GM12878 (cell line): ENCODE results near the gene OPCML. TPM values are rescaled to one million over a fixed set of nuclear protein-coding genes. Genes with fewer than 3 reads are reported as not detected.

Experiments
- ATAC-seq: fragments of 200-7000 bp; cut with Tn5 transposase; 3 replicates; pipeline ENCODE4 v1.9.1; 2020; ENCODE audit warnings: mild to moderate bottlenecking, moderate library complexity
- BruUV-seq: library from RNA; stranded (reverse); fragments of 400-500 nt; replicated peaks from 2 replicates; lab custom pipeline; 2021; lab: Mats Ljungman, UMichigan
- CTCF ChIA-PET: fragments of 300-600 bp; sonication (Branson Sonifier 250); formaldehyde crosslinking; extraction: SDS; loops from one replicate; lab custom pipeline; 2021; ENCODE audit warnings: inconsistent platforms; lab: Yijun Ruan, JAX
- POLR2A ChIA-PET: fragments of 350-600 bp; formaldehyde crosslinking; extraction: SDS; loops from one replicate; lab custom pipeline; 2021; ENCODE audit warnings: inconsistent platforms; lab: Charles Lee
- RAD21 ChIA-PET: fragments of 300-600 bp; sonication (Branson Sonifier 250); formaldehyde crosslinking; loops from one replicate; lab custom pipeline; 2023; ENCODE audit warnings: antibody characterized with exemption; ENCODE audit not compliant: unreplicated experiment; lab: Charles Lee
- SMC1A ChIA-PET: fragments of 300-600 bp; sonication (Branson Sonifier 250); formaldehyde crosslinking; loops from one replicate; lab custom pipeline; 2023; ENCODE audit not compliant: unreplicated experiment, uncharacterized antibody; lab: Charles Lee
- DNase-seq: peaks from one replicate; pipeline ENCODE4 v3.0.0-alpha.2; 2011; ENCODE audit warnings: low read depth, low spot score
- FAIRE-seq: peaks from 3 replicates; lab custom pipeline; 2011; peaks lifted over from hg19 to GRCh38; lab: Jason Lieb, UNC
- H2AFZ ChIP-seq: 2 replicates; pipeline ENCODE4 v1.6.0; 2011; ENCODE audit warnings: low read depth, low read length, control low read depth; ENCODE audit not compliant: control insufficient read depth
- H3K27ac ChIP-seq: 2 replicates; pipeline ENCODE4 v1.5.1; 2011; ENCODE audit warnings: control low read depth; ENCODE audit not compliant: control insufficient read depth, insufficient read depth
- H3K27me3 ChIP-seq, 2 experiments: replicated peaks in 1 of 2; 2 replicates each; pipeline versions ENCODE4 v1.6.0 to v1.6.1; 2011; ENCODE audit warnings: low read length in 1 of 2; ENCODE audit not compliant: control insufficient read depth in 2 of 2, insufficient read depth in 2 of 2
- H3K36me3 ChIP-seq, 2 experiments: 2 replicates each; pipeline ENCODE4 v1.5.1; 2011; ENCODE audit warnings: low read length in 1 of 2; ENCODE audit not compliant: control insufficient read depth in 2 of 2, insufficient read depth in 2 of 2
- H3K4me1 ChIP-seq: 2 replicates; pipeline ENCODE4 v1.6.1; 2011; ENCODE audit warnings: mild to moderate bottlenecking, low read length, moderate library complexity, mixed read lengths; ENCODE audit not compliant: control insufficient read depth, insufficient read depth
- H3K4me2 ChIP-seq: 2 replicates; pipeline ENCODE4 v1.6.0; 2011; ENCODE audit warnings: control low read depth; ENCODE audit not compliant: control insufficient read depth, insufficient read depth
- H3K4me3 ChIP-seq: fragments of 200-600 bp; sonication (generic); 2 replicates; pipeline ENCODE4 v1.5.1; 2016
- H3K79me2 ChIP-seq: 2 replicates; pipeline ENCODE4 v1.6.0; 2011; ENCODE audit warnings: low read length; ENCODE audit not compliant: control insufficient read depth, insufficient read depth
- H3K9ac ChIP-seq: 2 replicates; pipeline ENCODE4 v1.8.0; 2011; ENCODE audit warnings: low read length, control low read depth, mixed read lengths; ENCODE audit not compliant: control insufficient read depth, insufficient read depth
- H3K9me3 ChIP-seq: replicated peaks from 3 replicates; pipeline ENCODE4 v1.5.1; 2011; ENCODE audit warnings: mild to moderate bottlenecking, low read length; ENCODE audit not compliant: control insufficient read depth, insufficient read depth
- H4K20me1 ChIP-seq: 2 replicates; pipeline ENCODE4 v1.6.0; 2011; ENCODE audit not compliant: control insufficient read depth, insufficient read depth
- BACH1 ChIP-seq: fragments of 450-650 bp; IDR thresholded peaks from 2 replicates; pipeline ENCODE4 v1.6.1; 2017; ENCODE audit warnings: mild to moderate bottlenecking, borderline replicate concordance
- BHLHE40 ChIP-seq, 2 experiments: fragments of 450-650 bp in 1 of 2; IDR thresholded peaks; 2 replicates each; pipeline ENCODE4 v1.6.1; 2011 to 2017; ENCODE audit warnings: low read depth in 2 of 2, borderline replicate concordance in 1 of 2, improper control_type of control experiment in 1 of 2, low read length in 1 of 2, mild to moderate bottlenecking in 1 of 2
- CHD4 ChIP-seq: fragments of 200-600 bp; sonication (generic); IDR thresholded peaks from 2 replicates; pipeline ENCODE4 v1.6.1; 2016; ENCODE audit warnings: mild to moderate bottlenecking
- EED ChIP-seq: sonication (generic); IDR thresholded peaks from 2 replicates; pipeline ENCODE4 v1.6.1; 2016; ENCODE audit warnings: antibody characterized with exemption, low read depth
- ETV6 ChIP-seq, 2 experiments: fragments of 450-650 bp in 1 of 2; IDR thresholded peaks in 1 of 2; conservative IDR thresholded peaks in 1 of 2; 2 replicates each; pipeline ENCODE4 v1.6.1; 2014; ENCODE audit warnings: antibody characterized with exemption in 1 of 2, borderline replicate concordance in 1 of 2, low read depth in 1 of 2, mild to moderate bottlenecking in 1 of 2, moderate library complexity in 1 of 2
- JUNB ChIP-seq: IDR thresholded peaks from 2 replicates; pipeline ENCODE4 v1.6.1; 2016; ENCODE audit warnings: antibody characterized with exemption, mild to moderate bottlenecking
- PAX8 ChIP-seq: fragments of 450-650 bp; IDR thresholded peaks from 2 replicates; pipeline ENCODE4 v1.6.1; 2017; ENCODE audit warnings: mild to moderate bottlenecking, moderate library complexity
- RAD21 ChIP-seq: IDR thresholded peaks from 2 replicates; pipeline ENCODE4 v1.6.1; 2011; ENCODE audit warnings: mild to moderate bottlenecking, low read depth, low read length, moderate library complexity; ENCODE audit not compliant: insufficient read depth
- RUNX3 ChIP-seq: IDR thresholded peaks from 2 replicates; pipeline ENCODE4 v1.6.1; 2012; ENCODE audit warnings: low read length, inconsistent platforms
- SPI1 ChIP-seq: IDR thresholded peaks from 2 replicates; pipeline ENCODE4 v1.6.1; 2011; ENCODE audit warnings: low read depth, mild to moderate bottlenecking, low read length, moderate library complexity, borderline replicate concordance; ENCODE audit not compliant: insufficient read depth
- WRNIP1 ChIP-seq: IDR thresholded peaks from 2 replicates; pipeline ENCODE4 v1.6.1; 2011; ENCODE audit warnings: low read depth, low read length, improper control_type of control experiment, borderline replicate concordance
- YY1 ChIP-seq: IDR thresholded peaks from 2 replicates; pipeline ENCODE4 v1.6.1; 2011; ENCODE audit warnings: low read depth, mild to moderate bottlenecking, low read length
- WGBS: methylation state at CpG from one replicate; pipeline ENCODE4 v1.1.6; 2016; ENCODE audit warnings: low lambda C conversion rate; ENCODE audit not compliant: insufficient replicate concordance, insufficient coverage; ENCODE audit errors: missing lambda C conversion rate; 5-methylcytosine and 5-hydroxymethylcytosine counted together
- in situ Hi-C: fragments of 300-500 bp; cut with MboI; formaldehyde crosslinking; loops from 9 replicates; pipeline ENCODE4 v1.14.3; 2018; ENCODE audit warnings: mixed read lengths
- intact Hi-C: fragments of 100-400 bp; cut with micrococcal nuclease; formaldehyde crosslinking; loops from one replicate; pipeline ENCODE4 v1.14.2; 2022; ENCODE audit not compliant: unreplicated experiment
- polyA plus RNA-seq, 11 experiments: library from polyadenylated mRNA; depleted of rRNA in 4 of 11; unstranded in 6 of 11; stranded (reverse) in 5 of 11; fragments of >200 nt; fragmentation: Nextera tagmentation in 4 of 11; fragmentation: Illumina TruSeq in 1 of 11; extraction: Ambion mirVana in 4 of 11; extraction: Trizol in 1 of 11; gene quantifications; 1 replicate in 1 of 11; 2 replicates in 10 of 11; pipeline versions ENCODE4 v1.2.1 to v1.2.3, GENCODE V29; 2011 to 2016; ENCODE audit warnings: inconsistent platforms in 2 of 11, missing spikeins in 2 of 11, low read depth in 1 of 11
- total RNA-seq, 4 experiments: library from RNA; depleted of rRNA in 3 of 4; stranded (reverse); fragments of >200 nt in 3 of 4; fragmentation: Illumina TruSeq in 1 of 4; extraction: Trizol in 1 of 4; gene quantifications; 2 replicates each; pipeline versions ENCODE4 v1.2.1 to v1.2.3, GENCODE V29; 2013 to 2021
- TF ChIP-seq, protein P1 (sequence below): fragments of 450-650 bp; IDR thresholded peaks from 2 replicates; pipeline ENCODE4 v1.6.1; 2017; ENCODE audit warnings: mild to moderate bottlenecking, moderate library complexity
- TF ChIP-seq, protein P2 (sequence below): fragments of 450-650 bp; IDR thresholded peaks from 2 replicates; pipeline ENCODE4 v1.6.1; 2014; ENCODE audit warnings: mild to moderate bottlenecking

Gene OPCML
- total and polyA plus RNA-seq, 10 of the 15 experiments (the other 5 are each of a cell fraction or from before 2014, with no cell fraction given) = 0.84 TPM; not detected in 9

DNA sequence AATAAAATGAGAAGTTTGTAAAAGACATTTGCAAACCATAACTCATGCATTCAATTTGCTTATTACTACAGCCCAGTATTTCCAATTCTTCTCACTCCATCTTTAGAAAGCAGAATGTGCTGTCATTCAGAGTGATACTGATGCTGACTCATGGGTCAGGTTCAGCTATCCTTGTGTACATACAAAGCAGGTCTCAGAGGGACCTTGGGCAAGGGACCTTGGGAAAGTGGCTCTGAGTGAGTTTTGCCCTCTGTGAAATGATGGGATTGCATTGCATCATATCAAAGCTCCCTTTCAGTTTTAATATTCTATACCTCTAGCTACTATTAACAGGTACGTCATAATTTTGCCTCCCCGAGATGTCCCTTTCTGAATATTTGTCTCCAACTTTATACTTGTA lies 848.7 kb downstream of the OPCML start:
- in situ Hi-C loops = no loop called here
- SMC1A ChIA-PET = interaction anchor here (0.9 kb wide), 1 partner anchor 19 kb away, joined by 4 read pairs; no protein-coding TSS in a partner anchor
- no peaks in the 10 kb centered on the region for H4K20me1 ChIP-seq

More for the DNA sequence above, 848.7 kb downstream of the OPCML start:
- no peak for FAIRE-seq
- Histone ChIP-seq H3K9me3 (no peaks in the 10 kb centered on the region), H3K27me3 (no peaks in the 10 kb centered on the region), H2AFZ (no peak overlapping the region), H3K4me1 (no peaks in the 10 kb centered on the region), H3K4me2 (no peak overlapping the region), H3K27ac (no peak overlapping the region), H3K79me2 (no peaks in the 10 kb centered on the region), H3K36me3 (no peaks in the 10 kb centered on the region), H3K9ac (no peak overlapping the region), H3K4me3 (no peak overlapping the region)
- intact Hi-C loops = no loop called here
- no peak for ATAC-seq
- no TSS peak for BruUV-seq
- TF ChIP-seq, protein P1, sequence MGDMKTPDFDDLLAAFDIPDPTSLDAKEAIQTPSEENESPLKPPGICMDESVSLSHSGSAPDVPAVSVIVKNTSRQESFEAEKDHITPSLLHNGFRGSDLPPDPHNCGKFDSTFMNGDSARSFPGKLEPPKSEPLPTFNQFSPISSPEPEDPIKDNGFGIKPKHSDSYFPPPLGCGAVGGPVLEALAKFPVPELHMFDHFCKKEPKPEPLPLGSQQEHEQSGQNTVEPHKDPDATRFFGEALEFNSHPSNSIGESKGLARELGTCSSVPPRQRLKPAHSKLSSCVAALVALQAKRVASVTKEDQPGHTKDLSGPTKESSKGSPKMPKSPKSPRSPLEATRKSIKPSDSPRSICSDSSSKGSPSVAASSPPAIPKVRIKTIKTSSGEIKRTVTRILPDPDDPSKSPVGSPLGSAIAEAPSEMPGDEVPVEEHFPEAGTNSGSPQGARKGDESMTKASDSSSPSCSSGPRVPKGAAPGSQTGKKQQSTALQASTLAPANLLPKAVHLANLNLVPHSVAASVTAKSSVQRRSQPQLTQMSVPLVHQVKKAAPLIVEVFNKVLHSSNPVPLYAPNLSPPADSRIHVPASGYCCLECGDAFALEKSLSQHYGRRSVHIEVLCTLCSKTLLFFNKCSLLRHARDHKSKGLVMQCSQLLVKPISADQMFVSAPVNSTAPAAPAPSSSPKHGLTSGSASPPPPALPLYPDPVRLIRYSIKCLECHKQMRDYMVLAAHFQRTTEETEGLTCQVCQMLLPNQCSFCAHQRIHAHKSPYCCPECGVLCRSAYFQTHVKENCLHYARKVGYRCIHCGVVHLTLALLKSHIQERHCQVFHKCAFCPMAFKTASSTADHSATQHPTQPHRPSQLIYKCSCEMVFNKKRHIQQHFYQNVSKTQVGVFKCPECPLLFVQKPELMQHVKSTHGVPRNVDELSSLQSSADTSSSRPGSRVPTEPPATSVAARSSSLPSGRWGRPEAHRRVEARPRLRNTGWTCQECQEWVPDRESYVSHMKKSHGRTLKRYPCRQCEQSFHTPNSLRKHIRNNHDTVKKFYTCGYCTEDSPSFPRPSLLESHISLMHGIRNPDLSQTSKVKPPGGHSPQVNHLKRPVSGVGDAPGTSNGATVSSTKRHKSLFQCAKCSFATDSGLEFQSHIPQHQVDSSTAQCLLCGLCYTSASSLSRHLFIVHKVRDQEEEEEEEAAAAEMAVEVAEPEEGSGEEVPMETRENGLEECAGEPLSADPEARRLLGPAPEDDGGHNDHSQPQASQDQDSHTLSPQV = no peak
- TF ChIP-seq CHD4 = no peak
- no peak for TF ChIP-seq EED
- no peak for TF ChIP-seq JUNB
- no peak for TF ChIP-seq BHLHE40 (IDR thresholded peaks at IDR 0.05; ENCODE audit: borderline replicate concordance in 1 of 2, low read depth in 2 of 2, low read length in 1 of 2)
- no peak for TF ChIP-seq BACH1
- TF ChIP-seq SPI1 = no peak
- TF ChIP-seq YY1 = no peak
- no peak for TF ChIP-seq PAX8
- no peak for TF ChIP-seq ETV6 (conservative IDR thresholded peaks at IDR 0.05 in 1 of 2, IDR thresholded peaks at IDR 0.05 in 1 of 2; ENCODE audit: borderline replicate concordance in 1 of 2, low read depth in 1 of 2)
- no peak for TF ChIP-seq RUNX3
- no peak for TF ChIP-seq RAD21
- TF ChIP-seq, protein P2, sequence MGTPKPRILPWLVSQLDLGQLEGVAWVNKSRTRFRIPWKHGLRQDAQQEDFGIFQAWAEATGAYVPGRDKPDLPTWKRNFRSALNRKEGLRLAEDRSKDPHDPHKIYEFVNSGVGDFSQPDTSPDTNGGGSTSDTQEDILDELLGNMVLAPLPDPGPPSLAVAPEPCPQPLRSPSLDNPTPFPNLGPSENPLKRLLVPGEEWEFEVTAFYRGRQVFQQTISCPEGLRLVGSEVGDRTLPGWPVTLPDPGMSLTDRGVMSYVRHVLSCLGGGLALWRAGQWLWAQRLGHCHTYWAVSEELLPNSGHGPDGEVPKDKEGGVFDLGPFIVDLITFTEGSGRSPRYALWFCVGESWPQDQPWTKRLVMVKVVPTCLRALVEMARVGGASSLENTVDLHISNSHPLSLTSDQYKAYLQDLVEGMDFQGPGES = no peak
- TF ChIP-seq WRNIP1 = no peak
- POLR2A ChIA-PET = no interaction called here
- RAD21 ChIA-PET = no interaction called here
- CTCF ChIA-PET = no interaction called here
- WGBS = 27% methylated on average over 2 of the region's 2 CpGs
- no peak for DNase-seq
